Uterus (tissue), 2 donors: Measurements from ENCODE around the gene TSHZ2.

Experiments used
- POLR2A ChIP-seq, 2 donors: fragments of 450-650 bp; IDR thresholded peaks; one replicate each; pipeline ENCODE4 v1.6.1; 2016; ENCODE audit warnings: antibody characterized with exemption in 2 of 2, mild to moderate bottlenecking in 1 of 2, moderate library complexity in 1 of 2
- TF ChIP-seq, protein P1 (sequence below), 4 experiments: fragments of 200-600 bp in 2 of 4; fragments of 450-650 bp in 2 of 4; sonication (generic) in 2 of 4; IDR thresholded peaks; one replicate each; pipeline ENCODE4 v1.5.1; 2016 to 2019; ENCODE audit warnings: antibody characterized with exemption in 4 of 4, mild to moderate bottlenecking in 2 of 4, moderate library complexity in 1 of 4

DNA sequence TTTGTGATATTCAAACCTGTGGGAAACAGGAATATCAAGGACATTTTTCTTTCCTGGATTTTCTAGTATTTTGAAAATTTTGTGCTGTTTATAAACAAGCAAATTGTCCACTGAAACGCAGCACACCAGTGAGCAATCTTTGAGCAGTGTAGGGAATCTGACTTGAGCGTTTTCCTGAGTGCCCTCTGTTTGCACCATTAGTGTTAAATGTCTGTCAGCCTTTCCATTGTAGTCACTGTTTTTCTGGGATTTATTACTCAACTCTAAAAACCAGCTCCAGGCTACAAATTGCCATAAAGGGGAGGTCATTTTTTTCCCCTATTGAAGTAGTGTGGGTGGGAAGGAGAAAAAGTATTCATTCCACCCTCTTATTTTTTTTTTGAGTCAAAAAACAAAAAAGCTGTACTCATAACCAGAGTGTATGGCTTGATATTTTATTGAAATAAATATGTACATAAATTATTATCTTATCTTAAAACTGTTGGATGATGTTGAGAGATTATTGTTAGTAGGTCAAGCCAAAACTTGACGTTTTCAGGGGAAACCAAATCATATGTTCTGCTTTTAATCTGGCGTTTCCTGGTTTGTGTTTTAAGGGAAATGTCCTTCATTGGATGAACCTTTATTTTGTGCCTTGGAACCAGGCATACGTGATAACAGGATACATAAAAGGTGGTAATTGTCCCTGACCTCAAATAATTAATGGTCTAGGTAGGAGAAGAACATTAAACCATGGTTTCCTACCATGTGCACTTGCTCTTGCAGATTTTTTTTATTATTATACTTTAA, 51.8 kb downstream of the TSHZ2 start:
- TF ChIP-seq, protein P1, sequence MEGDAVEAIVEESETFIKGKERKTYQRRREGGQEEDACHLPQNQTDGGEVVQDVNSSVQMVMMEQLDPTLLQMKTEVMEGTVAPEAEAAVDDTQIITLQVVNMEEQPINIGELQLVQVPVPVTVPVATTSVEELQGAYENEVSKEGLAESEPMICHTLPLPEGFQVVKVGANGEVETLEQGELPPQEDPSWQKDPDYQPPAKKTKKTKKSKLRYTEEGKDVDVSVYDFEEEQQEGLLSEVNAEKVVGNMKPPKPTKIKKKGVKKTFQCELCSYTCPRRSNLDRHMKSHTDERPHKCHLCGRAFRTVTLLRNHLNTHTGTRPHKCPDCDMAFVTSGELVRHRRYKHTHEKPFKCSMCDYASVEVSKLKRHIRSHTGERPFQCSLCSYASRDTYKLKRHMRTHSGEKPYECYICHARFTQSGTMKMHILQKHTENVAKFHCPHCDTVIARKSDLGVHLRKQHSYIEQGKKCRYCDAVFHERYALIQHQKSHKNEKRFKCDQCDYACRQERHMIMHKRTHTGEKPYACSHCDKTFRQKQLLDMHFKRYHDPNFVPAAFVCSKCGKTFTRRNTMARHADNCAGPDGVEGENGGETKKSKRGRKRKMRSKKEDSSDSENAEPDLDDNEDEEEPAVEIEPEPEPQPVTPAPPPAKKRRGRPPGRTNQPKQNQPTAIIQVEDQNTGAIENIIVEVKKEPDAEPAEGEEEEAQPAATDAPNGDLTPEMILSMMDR (IDR thresholded peaks at IDR 0.05) = no peak
- TF ChIP-seq POLR2A (IDR thresholded peaks at IDR 0.05) = no peak
